ENCODE data around the gene RAD51B. TPM values are rescaled to one million over a fixed set of nuclear protein-coding genes. Genes with fewer than 3 reads are reported as not detected.

RAD51B gene
- total and polyA plus RNA-seq, 4 donors = 2.5 to 95.0 (median 9.6) TPM

GRCh38 chr14:68040633-68041369 is 221.2 kb downstream of the RAD51B start:
- Histone ChIP-seq H3K36me3 (ENCODE audit: control insufficient read depth in 4 of 4, insufficient read depth in 4 of 4, low read length in 4 of 4) (no peaks in the 10 kb centered on the region), H3K27ac (ENCODE audit: low read depth in 1 of 2, low read length in 1 of 2) (no peak overlapping the region), H3K9me3 (ENCODE audit: control insufficient read depth in 4 of 4, insufficient read depth in 3 of 4, low read length in 3 of 4) (no peaks in the 10 kb centered on the region), H3K4me1 (ENCODE audit: control insufficient read depth in 5 of 5, insufficient read depth in 5 of 5, low read length in 5 of 5) (peaks cover 2 to 57% (median 20%) of the 10 kb centered on the region in 5 donors), H3K4me3 (no peak overlapping the region), H3K27me3 (ENCODE audit: control insufficient read depth in 3 of 3, insufficient read depth in 3 of 3, low read length in 2 of 3) (no peaks in the 10 kb centered on the region), H3K9ac (ENCODE audit: insufficient read depth in 1 of 2, low read length in 2 of 2) (no peak overlapping the region)
- 95 to 96% methylated on average over 6 of the region's 6 CpGs for WGBS, 2 donors
- no peak for ATAC-seq (ENCODE audit: insufficient read depth, low FRiP score)
- no peak for TF ChIP-seq CTCF (IDR thresholded peaks at IDR 0.05; ENCODE audit: control extremely low read depth, extremely low read depth)
- no peak for DNase-seq

- DNase-seq (peak in 1 of 3 donors; percentile 33), ATAC-seq (ENCODE audit: insufficient read depth, low FRiP score) (no peak)
- no peak overlapping the region for H3K27ac ChIP-seq (ENCODE audit: low read depth in 1 of 2, low read length in 1 of 2)
- no peaks in the 10 kb centered on the region for H3K27me3 ChIP-seq (ENCODE audit: control insufficient read depth in 3 of 3, insufficient read depth in 3 of 3, low read length in 2 of 3)
- peaks cover 2 to 47% (median 20%) of the 10 kb centered on the region in 5 donors for H3K4me1 ChIP-seq (ENCODE audit: control insufficient read depth in 5 of 5, insufficient read depth in 5 of 5, low read length in 5 of 5)
- TF ChIP-seq CTCF (IDR thresholded peaks at IDR 0.05; ENCODE audit: control extremely low read depth, extremely low read depth) = no peak
- no peak overlapping the region for H3K9ac ChIP-seq (ENCODE audit: insufficient read depth in 1 of 2, low read length in 2 of 2)
- no peak overlapping the region for H3K4me3 ChIP-seq
- H3K36me3 ChIP-seq (ENCODE audit: control insufficient read depth in 4 of 4, insufficient read depth in 4 of 4, low read length in 4 of 4) = no peaks in the 10 kb centered on the region
- H3K9me3 ChIP-seq (ENCODE audit: control insufficient read depth in 4 of 4, insufficient read depth in 3 of 4, low read length in 3 of 4) = no peaks in the 10 kb centered on the region
- 92 to 96% methylated on average over 3 of the region's 3 CpGs for WGBS, 2 donors
These were observed 222.3 kb downstream of the RAD51B start for GRCh38 chr14:68041876-68042354.

- Histone ChIP-seq H3K4me3 (no peak overlapping the region), H3K9ac (ENCODE audit: insufficient read depth in 1 of 2, low read length in 2 of 2) (no peak overlapping the region), H3K27me3 (ENCODE audit: control insufficient read depth in 3 of 3, insufficient read depth in 3 of 3, low read length in 2 of 3) (no peaks in the 10 kb centered on the region), H3K4me1 (ENCODE audit: control insufficient read depth in 5 of 5, insufficient read depth in 5 of 5, low read length in 5 of 5) (peaks cover 2 to 43% (median 20%) of the 10 kb centered on the region in 5 donors), H3K9me3 (ENCODE audit: control insufficient read depth in 4 of 4, insufficient read depth in 3 of 4, low read length in 3 of 4) (no peaks in the 10 kb centered on the region), H3K27ac (ENCODE audit: low read depth in 1 of 2, low read length in 1 of 2) (no peak overlapping the region), H3K36me3 (ENCODE audit: control insufficient read depth in 4 of 4, insufficient read depth in 4 of 4, low read length in 4 of 4) (no peaks in the 10 kb centered on the region)
- DNase-seq (peak; percentile 23 to 75 (median 64)), ATAC-seq (ENCODE audit: insufficient read depth, low FRiP score) (no peak)
- TF ChIP-seq CTCF (IDR thresholded peaks at IDR 0.05; ENCODE audit: control extremely low read depth, extremely low read depth) = no peak
- WGBS, 2 donors = 43 to 66% methylated on average over 2 of the region's 2 CpGs
These were observed 223.1 kb downstream of the RAD51B start for GRCh38 chr14:68042586-68043210.
